ENCODE data around the gene DENND1A. TPM values are rescaled to one million over a fixed set of nuclear protein-coding genes. Genes with fewer than 3 reads are reported as not detected.

Gene DENND1A
- total RNA-seq, 1 experiment from 2014 or later: 23.5 TPM

GRCh38 chr9:123614306-123615263 lies 315.3 kb downstream of the DENND1A start:
- ATAC-seq (no peak), DNase-seq (ENCODE audit: low spot score) (no peak)
- Mint-ChIP-seq H3K4me1 (peaks cover 34% of the 10 kb centered on the region), H3K36me3 (no peaks in the 10 kb centered on the region), H3K4me3 (no peak overlapping the region), H3K9me3 (no peaks in the 10 kb centered on the region), H3K27me3 (ENCODE audit: low read depth) (peaks cover 28% of the 10 kb centered on the region), H3K27ac (no peak overlapping the region)
- ChIA-PET CTCF (interaction anchor here (1.0 to 1.8 kb wide), 2 partner anchors 215 to 426 kb away, joined by 3 to 4 read pairs; no protein-coding TSS in a partner anchor), POLR2A (no interaction called here)
- TF ChIP-seq CDX4 (CRISPR knock-in tag; IDR thresholded peaks at IDR 0.05; ENCODE audit: borderline replicate concordance) (no peak), ETV6 (CRISPR knock-in tag; IDR thresholded peaks at IDR 0.05) (no peak), CREB1 (CRISPR knock-in tag; IDR thresholded peaks at IDR 0.05) (no peak), NR1H2 (CRISPR knock-in tag; IDR thresholded peaks at IDR 0.05) (no peak), AFF4 (CRISPR knock-in tag; IDR thresholded peaks at IDR 0.05; ENCODE audit: borderline replicate concordance) (no peak), AR (CRISPR knock-in tag; IDR thresholded peaks at IDR 0.05) (no peak), GABPB1 (CRISPR knock-in tag; IDR thresholded peaks at IDR 0.05) (no peak), ATF3 (CRISPR knock-in tag; conservative IDR thresholded peaks at IDR 0.05) (no peak), MLX (CRISPR knock-in tag; IDR thresholded peaks at IDR 0.05) (no peak), TCF7 (CRISPR knock-in tag; IDR thresholded peaks at IDR 0.05; ENCODE audit: low read depth) (no peak), TEAD4 (CRISPR knock-in tag; IDR thresholded peaks at IDR 0.05) (no peak), ARID4B (CRISPR knock-in tag; IDR thresholded peaks at IDR 0.05; ENCODE audit: borderline replicate concordance) (no peak), USF1 (CRISPR knock-in tag; IDR thresholded peaks at IDR 0.05) (no peak), ZNF425 (CRISPR knock-in tag; conservative IDR thresholded peaks at IDR 0.05) (no peak), FOXP1 (CRISPR knock-in tag; IDR thresholded peaks at IDR 0.05; ENCODE audit: borderline replicate concordance) (no peak), TEAD1 (CRISPR knock-in tag; IDR thresholded peaks at IDR 0.05) (no peak), ZSCAN18 (CRISPR knock-in tag; IDR thresholded peaks at IDR 0.05) (no peak)
